Smooth muscle cell of the brain vasculature (primary cell): Measurements from ENCODE around the gene PGC.

Experiments
- DNase-seq: peaks from one replicate; pipeline ENCODE4 v3.0.0-alpha.2; 2012; ENCODE audit warnings: low read depth, low spot score

The PGC gene

GRCh38 chr6:41697861-41698781 is 49.1 kb downstream of the PGC start:
- peak; percentile 86 for DNase-seq

- no peak for DNase-seq
These were observed 50.4 kb downstream of the PGC start for GRCh38 chr6:41696788-41697187.

- no peak for DNase-seq
These were observed 51.4 kb downstream of the PGC start for GRCh38 chr6:41695825-41696224.

- no peak for DNase-seq
These were observed 52.2 kb downstream of the PGC start for GRCh38 chr6:41694815-41695526.

DNA sequence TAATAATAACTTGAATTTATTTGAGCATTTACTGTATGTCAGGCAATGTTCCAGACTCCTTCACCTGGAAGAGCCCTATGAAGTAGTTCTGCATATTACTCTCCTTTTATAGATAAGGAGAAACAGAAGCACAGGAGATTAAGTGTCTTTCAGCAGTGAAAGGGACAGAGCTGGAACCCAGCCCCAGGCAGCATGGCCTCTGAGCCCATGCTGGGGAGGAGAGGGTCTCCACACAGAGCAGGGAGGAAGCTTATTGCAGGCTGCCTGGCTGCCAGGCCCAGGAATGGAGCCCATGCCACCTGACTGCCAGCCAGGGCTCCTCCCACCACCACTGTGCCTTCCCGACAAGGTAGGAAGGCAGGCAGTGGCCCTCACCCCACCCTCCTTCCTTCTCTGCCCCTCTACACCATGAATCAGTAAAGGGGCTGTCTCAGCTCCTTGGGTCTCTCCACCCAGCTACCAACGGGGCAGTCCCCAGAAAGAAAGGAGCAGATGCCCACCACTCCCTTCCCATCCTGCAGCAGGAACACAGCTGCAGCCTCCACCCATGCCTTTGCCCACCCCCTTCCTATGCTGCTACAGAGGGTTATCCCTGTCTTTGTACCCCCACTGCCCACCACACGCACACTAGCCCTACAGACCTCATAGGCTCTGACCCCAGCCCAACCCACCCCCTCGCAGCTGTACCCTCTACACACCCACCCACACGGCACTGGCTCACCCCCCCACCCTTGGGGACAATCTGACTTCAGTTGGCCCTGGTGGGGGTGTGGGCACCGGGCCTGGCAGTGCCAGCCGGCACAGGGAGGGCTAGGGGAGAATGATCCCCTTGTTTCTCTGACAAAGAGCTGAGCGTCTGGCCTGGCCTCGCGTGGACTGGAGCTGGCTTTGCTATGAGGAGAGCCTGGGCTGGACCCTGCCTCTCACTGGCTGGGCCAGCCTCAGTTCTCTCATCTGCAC is 53.6 kb downstream of the PGC start:
- no peak for DNase-seq

DNA sequence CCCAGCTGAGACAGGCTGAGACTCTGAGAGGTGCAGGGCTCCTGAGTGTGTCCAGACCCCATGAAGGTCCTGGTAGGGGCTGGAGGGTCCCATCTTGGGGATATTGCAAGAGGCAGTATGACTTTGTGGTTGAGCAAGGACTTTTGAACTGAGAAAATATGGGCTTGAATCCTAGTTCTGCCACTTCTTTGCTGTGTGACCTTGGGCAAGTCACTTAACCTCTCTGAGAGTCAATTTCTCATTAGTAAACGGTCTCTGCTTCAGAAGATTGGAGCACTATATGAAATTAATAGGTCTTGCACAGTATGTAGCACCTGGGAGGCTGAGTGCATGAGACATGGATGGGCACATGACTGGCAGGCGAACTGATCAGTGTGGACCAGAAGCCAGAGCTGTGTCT is 54.5 kb downstream of the PGC start:
- no peak for DNase-seq

- DNase-seq: no peak
These were observed 55.0 kb downstream of the PGC start for GRCh38 chr6:41692080-41692675.

GRCh38 chr6:41691426-41692079 is 55.6 kb downstream of the PGC start:
- DNase-seq: no peak

DNA sequence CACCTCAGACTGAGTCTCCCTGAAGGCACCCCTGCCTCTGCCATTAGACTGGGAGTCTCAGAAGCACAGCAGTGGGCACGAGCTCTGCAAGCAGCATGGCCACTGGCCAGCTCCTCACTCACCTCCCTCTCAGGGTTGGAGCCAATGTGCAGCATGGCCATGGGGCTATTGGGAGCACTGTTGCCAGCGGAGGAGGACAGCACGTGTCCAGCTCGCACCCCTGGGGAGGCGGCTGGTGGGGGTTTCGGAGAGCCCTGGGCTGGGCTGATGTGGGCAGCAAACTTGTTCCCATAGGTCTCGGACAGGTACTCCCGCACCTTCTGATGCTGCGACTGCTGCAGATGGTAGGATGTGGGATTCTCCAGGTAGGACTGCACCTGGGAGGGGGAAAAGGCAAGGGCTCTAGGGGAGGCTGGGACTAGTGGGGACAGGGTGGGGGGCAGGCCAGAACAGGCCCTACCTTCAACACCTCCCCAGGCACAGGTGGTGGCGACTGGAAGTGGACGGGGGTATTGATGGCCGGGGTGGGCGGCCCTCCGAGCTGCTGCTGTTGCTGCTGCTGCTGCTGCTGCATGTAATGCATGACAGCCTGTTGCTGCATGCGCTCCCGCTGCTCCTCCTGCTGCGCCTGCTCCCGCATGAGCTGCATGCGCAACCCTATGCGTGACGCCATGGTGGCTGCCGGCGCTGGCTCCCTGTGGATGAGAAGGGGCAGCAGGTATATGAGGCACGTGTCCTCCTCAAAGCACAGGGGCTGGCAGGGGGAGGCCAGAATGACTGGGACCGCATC is 56.5 kb downstream of the PGC start:
- no peak for DNase-seq

DNA sequence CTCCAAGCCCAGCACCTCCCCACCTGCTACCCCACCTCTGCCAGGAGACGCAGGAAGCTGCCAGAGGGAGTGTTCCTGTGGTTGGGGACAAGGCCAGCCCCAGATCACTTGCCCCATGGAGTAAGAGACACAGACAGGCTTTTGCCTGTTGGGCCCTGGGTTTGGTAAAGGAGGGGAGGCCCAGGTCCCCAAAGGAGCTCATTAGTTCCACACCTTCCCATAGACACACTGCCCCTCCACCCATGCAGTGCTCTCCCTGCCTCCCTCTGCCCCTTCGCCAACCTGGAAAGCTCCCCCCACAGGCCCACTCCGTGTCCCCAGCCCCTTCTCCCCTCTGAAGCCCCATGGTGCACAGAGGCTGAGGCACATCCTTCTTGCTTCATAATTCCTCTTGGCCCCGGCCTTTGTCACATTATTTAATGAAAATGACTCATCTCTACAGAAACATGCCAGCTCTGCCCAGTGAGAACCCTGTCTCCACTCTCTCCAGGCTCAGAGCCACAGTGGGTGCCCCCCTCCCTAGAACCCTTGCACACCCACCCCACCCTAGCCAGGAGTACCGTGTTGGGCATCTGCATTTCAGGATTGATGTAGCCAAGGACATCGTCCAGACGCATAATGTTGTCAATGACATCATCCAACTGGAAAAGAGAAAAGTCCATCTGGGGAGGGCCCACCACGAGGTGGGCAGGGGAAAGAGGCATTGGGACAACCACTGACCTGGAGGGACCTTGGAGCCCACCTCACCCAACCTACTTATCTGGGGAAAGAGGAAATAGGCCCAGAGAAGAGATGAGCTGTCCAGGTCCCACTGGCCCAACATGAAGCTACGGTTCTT is 57.8 kb downstream of the PGC start:
- no peak for DNase-seq

- DNase-seq: no peak
These were observed 58.8 kb downstream of the PGC start for GRCh38 chr6:41688256-41688965.

GRCh38 chr6:41687501-41688175 is 59.6 kb downstream of the PGC start:
- DNase-seq: no peak
